HG02885 (cell line): ENCODE measurements around the gene LMAN1.
A peak's percentile ranks its signal among the peaks of the same experiment; 100 is the strongest.

Experiments used
- ATAC-seq: cut with Tn5 transposase; IDR thresholded peaks from one replicate; pipeline ENCODE4 v1.9.1; 2021; ENCODE audit warnings: mild to moderate bottlenecking; ENCODE audit not compliant: unreplicated experiment, poor library complexity

Gene LMAN1

DNA sequence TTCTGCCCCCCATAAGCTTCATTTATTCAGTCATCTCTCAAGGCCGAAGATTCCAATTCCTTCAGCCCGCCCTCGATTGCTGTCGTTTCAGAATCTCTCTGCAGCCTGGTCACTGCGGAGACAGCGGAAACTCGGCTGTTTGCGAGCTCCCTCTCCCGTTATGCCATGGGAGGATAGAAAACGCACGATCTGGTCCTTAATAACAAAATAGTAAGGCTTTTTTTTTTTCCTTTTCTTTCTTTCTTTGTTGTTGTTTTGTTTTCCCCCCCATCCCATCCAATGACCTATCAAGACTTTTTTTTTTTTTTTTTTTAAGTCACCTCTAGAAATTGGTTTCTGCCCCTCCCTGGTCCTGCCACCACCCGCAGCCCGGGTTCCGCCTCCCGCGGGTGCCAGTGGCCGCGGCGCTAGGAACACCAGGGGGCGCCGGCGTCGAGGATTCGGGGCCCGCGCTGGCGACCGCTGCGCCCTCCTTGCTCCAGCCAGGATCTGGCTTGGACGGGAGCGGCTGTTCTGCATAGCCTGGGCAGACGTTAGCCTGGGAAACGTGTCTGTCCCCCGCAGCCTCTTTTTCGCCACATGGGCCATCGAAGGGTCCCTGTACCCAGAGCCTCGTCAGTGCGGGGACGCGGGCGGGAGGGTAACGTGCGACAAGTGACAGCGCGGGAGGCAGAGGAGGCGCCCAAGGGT, 50.7 kb downstream of the LMAN1 start:
- peak; percentile 93 for ATAC-seq

DNA sequence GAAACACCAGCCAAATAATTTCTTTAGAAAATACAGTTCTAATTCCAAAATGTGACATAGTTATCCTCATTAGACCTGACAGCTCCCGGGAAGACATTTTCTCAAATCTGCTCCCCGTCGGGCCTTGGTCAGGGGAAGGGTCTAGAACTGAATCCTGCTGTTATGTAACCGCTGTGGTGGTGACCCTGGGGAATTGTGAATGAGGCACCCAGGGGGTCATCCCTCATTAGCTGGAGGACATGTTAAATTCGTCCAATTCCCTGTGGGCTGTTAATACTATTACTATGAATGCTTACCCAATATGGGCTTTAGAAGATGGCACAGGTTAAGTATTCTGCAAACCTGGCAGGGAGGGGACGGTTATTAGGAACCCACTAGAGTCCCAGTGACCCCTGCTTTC, 52.4 kb downstream of the LMAN1 start:
- no peak for ATAC-seq

DNA sequence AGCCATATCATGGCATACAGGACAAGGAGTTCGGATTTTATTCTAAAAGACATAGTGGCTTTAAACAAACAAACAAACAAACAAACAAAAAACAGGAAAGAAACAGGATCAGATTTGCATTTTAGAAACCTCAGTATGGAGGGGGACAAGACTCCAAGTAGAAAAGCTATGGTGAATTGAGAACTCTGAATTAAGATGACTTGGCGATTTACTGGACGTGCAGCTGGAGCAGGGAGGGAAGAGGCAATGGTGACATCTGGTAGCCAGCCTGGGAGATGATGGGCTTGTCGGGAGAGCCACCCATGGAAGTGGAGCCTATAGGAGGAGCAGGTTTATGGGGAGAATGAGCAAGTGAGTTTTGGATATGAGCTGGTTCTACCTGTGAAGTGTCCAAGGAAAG, 53.8 kb downstream of the LMAN1 start:
- no peak for ATAC-seq

DNA sequence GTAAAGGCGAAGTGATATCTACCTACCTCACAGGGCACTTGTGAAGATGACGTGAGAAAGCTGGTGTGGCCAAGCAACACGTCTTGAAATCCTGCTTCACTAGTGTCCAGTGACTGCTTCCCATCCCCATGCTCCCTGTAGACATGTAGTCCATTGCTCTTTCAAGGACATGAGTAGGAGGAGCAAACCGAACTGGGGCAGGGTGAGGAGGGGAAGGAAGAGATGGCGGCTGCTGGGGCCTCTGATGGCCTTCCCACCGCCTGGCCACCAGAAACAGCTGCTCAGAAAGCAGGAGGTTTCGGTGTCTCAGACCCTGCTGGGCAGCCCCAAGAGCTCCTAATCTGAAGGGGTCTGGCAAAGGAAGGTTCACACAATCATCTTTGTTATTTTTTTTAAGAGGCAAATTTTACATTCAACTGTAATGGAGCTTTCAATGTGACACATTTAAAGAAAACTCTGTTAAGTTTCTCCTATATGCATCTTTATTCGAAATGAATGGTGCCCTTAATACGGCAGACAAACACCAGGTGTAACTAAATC, 55.3 kb downstream of the LMAN1 start:
- ATAC-seq, result no peak

DNA sequence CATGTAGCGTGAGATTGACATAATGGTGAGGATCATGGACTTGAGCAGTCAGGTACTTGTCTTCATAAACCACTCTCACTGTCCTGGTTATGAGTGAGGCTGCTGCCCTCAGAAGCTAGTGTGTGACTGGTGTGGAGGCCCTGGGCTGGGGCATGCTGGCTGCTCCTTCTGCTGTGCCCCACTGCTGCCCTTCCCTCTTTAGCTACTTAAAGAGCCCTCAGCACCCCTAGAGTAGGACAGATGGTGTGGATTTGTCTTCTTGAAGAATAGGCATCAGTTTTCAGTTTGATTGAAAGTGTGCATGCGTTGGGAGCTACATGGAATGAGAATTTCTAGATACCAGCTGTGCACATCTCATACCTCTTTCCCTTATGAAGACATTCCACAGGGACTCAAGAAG, 56.1 kb downstream of the LMAN1 start:
- no peak for ATAC-seq

DNA sequence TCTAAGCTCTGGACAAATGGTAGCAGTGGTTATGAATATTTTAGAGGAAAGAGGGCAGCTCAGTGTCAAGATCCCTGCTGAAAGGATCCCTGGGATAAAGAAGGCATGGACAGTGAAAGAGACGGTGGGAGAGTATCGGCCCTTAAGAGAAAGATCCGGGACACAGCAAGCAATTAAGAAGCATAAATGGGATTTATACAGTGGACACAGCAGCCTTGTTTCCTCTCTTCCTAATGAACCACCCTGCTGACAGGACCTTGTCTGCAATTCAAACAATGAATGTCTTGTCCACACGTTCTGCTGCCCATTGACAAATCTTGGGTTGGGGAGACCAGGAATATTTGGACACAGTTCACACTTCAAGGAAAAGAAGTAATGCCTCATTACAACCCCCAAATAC, 57.1 kb downstream of the LMAN1 start:
- ATAC-seq, result no peak

DNA sequence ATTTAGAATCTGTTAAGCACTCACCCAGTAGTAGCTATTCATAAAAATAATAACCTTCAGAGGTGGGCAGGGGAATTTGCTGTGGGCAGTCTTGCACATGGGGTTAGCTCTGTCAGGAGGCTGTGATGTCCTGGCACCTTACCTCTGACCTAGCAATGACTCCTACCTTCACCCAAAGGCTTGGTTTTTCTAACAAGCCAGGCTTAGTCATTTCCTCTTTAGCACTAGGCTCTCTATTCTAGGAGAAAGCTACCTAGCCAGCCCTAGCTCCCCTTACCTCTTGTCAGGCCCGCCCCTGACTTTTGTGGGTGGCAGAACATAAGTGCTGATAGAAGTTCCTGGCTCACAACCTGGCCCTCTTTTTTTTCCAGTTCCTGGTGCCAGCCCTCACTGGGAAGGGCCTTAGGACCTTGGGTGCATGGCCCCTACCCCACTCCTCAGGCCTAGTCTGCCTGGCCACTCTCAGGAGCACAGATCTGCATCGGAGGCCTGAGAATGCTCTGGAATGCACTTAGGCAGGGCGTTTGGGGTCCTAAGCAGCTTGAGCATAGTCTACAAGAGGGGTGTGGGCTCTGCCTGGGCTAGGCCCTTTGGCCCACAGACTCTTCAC, 58.3 kb downstream of the LMAN1 start:
- no peak for ATAC-seq

DNA sequence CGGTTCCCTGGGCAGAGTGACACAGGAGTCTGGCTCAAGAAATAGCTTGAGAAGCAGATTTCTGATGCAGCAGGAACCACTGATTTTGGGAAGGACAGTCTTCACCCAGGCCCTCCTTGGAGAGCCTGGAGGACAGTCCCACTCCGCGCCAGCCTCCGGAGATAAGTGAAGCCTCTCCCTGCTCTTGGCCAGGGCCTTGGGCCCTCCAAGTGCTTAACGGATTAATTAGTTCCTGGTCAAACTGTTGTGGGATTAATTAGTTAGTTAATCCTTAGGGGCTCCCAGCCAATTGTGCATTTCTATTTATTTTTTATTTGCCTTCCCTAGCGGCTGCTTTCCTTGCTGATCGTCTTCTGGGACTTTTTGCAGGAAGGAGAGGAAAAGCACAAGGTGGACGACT, 60.2 kb downstream of the LMAN1 start:
- no peak for ATAC-seq

DNA sequence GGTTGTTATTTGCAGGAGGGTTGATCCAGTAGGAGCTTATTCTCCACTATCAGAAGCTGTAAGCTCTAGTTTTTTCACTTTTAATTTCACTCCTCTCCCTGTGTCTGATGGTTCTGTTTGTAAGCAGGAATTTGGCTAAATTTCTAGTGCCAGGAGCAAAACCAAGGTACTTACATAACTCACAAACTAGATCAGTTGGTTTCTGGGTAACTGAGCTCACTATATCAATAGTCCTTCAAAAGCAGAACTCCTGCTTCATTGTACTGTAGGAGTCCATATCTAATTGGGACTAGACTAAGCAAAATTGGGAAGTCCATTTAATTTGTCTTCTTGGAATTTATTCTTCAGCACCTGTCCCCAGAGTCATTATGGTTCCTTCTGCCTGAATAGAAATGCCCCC, 65.7 kb downstream of the LMAN1 start:
- ATAC-seq, result no peak

DNA sequence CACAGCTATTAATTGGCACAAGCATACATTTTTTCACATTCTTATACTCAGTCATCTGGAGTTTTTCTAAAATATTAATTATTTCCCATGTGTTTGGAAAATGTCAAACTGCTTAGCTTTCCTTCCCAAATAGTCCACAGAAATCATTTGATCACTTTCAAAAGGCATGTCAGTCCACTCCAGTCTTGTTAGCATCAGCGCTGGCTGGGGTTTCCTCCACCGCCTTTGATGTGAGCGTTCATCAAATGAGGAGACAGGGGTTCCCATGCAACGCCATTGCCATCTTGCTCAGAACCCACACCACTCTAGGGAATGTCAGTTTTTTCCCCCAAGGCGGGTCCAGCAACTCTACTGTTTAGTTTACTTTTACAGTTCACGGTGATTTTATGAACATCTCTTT, 72.7 kb downstream of the LMAN1 start:
- no peak for ATAC-seq

DNA sequence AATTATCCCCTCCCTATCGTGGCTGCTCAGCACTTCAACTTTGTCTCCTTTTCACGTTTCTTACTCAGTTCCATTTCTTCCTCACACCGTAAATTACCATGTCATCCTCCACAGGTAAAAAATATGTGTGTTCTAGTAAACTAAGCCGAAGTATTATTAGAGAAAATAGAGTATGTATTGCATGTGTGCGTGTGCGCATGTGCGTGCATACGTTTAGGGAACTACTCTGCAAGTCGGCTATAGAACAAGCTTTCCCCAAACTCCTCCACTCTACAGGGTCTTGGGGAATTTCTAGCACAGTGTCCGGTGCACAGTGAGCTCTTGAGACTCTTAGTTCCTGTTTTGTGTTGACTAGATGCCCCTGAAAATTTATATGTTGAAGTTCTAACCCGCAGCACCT, 76.7 kb downstream of the LMAN1 start:
- ATAC-seq, result no peak

DNA sequence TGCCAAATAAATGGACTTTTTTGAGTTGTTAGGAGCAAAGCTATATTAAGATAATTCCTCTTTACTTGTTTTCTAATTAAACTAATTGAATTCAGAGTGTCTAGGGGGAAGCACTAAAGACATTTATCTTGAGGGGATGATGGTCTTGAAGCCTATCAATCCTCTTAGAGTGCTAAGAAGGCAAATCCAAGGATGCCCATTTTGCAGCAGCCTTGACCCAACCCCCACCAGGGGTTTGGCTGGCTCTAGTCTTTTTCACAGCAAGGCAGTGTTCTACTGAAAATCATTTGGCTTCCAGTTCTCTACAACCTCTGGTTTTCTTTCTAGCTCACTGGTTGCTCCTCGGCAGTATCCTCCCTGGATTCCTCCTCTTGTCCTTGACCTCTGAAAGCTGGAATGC, 79.3 kb downstream of the LMAN1 start:
- no peak for ATAC-seq

DNA sequence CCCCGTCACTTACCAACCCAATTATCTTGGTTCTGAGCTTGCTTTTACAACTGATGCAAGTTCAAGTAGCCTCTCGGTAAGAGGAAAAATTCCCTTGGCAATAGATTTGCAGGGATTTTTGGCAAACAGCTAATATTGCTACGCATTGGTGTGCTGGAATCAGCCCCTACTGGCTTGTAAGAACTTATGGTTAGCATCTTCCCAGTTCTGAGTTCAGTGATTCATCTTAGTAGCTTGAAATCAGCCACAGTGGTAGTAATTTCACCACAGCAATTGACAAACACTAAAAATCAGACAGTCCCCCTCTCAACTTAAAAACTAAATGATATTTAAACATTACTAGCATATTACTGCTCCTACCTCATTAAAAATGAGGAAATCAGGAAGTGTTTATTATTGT, 79.9 kb downstream of the LMAN1 start:
- no peak for ATAC-seq

DNA sequence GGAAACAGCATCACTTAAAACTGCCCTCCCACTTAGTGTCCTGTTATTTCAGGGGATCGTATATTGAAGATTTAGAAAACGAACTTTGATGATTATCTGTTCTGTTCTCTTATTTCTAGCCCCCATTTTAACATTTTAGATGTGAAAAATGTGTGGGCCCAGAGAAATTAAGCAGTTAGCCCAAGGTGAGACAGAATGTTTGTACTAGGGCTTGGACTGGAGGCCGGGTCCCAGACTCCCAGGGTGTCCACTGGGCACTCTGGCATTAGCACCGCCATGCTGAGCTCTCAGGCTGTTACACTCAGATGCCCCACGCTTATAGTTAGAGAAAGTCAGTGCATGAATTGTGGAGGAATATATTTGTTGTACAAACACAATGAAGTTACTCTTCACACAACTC, 80.3 kb downstream of the LMAN1 start:
- no peak for ATAC-seq
